HL-60/S4 (cell line): ENCODE measurements around the gene GLRB.
"Not testable (repeated sequence)": the region's sequence is repeated elsewhere in the genome, so short reads cannot be mapped to it uniquely, and the experiment has no call there.

ENCODE experiments used
- in situ Hi-C: fragments of 300-500 bp; cut with MboI; formaldehyde crosslinking; loops from 2 replicates; pipeline ENCODE4 v1.14.3; 2022; ENCODE audit warnings: low sequenced_read_pairs

The GLRB gene

DNA sequence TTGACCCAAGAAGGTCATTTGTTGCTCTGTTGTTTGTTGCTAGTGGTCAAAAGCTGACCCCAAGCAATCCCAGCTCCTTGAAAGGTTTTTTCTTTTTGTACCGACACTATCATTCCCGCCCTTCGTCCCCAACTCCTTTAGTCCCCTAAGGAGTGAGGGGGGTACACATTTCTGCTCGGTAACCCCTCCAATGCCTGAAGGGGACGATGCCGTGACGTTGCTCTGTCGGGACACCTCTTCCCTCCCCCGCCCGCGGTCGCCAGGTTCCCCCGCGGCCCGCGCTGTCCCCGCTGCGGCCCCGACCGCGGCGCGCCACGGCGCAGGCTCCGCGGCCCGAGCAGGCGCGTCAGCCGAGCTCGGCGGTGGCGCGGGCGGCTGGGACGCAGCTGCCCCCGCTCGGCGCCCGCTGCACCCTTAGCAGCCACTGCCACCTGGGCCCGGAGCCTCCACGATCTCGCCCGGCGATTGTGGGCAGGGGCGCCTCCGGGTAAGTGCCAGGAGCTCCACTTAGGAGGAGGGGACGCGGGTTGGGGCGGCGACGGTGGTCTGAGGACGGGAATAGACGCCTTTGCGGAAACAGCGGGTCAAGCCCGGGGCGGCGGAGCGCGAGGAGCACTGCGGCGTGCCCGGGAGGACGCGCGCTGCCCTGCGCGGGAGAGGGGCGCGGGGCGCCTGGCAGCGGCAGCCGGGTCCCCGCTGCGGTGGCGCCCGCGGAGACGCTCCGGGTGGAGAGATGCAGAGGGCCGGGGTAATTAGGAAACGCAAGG is at the start of gene GLRB:
TSS of gene GLRB (plus strand) at position 340 of the 767 bp plus-strand sequence. CDS start 1,875 bp downstream, outside the sequence.
- in situ Hi-C loops: no loop called here

DNA sequence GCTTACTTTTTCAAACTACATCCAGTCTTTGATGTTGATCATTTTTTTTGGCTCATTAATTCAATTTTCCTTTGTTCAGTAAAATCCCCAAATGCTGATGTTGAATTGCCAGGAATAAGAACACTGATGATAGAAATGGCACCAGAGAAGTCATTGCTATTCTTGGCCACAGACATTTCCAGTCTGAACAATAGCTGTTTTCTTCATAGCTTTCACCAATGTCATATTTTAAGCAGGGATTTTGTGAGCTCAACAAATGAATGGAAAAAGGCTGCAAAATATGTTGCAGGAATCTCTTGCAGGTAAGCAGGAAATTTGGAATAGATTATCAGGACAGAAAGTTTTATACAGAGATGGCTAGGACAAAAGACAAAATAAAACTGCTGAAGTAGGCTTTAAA is 40.5 kb upstream of the GLRB start:
- in situ Hi-C loops: no loop called here

DNA sequence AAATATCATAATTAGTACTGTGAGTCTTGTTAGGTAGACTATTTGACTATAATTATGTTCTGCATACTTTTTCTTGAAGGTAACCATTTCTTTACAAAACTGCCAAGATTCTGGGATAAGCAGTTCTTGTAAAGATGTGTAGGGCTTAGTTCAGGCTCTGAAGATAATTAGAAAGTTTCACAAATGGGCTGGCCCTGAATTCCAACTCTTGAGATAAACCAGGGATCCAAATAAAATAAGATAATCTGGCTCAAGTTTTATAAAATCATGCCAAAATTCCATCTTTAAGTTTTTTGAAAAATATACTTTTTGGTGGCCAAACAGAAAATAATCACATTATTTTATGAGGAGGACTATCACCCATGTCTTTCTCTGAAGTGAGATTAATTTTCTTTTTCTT is 35.5 kb upstream of the GLRB start:
- in situ Hi-C loops: no loop called here

DNA sequence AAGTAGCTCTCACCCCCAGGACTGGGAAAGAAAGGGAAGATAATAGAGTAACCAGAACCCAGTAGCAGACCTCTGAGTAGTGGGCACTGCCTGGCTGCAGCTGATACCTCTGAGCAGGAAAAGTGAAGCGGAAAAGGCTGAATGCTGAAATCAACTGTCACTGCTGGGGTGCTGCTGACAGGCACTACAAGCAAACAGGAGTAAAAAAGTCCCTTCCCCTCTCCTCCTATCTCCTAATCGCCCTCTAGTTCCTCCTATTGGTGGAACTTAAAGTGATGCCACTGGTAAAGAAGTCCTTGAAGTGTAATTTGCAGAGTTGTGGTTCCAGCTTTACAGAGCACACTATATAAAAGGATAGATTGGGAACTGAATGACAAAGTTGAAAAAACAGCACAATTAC is 32.8 kb upstream of the GLRB start:
- in situ Hi-C loops: no loop called here

DNA sequence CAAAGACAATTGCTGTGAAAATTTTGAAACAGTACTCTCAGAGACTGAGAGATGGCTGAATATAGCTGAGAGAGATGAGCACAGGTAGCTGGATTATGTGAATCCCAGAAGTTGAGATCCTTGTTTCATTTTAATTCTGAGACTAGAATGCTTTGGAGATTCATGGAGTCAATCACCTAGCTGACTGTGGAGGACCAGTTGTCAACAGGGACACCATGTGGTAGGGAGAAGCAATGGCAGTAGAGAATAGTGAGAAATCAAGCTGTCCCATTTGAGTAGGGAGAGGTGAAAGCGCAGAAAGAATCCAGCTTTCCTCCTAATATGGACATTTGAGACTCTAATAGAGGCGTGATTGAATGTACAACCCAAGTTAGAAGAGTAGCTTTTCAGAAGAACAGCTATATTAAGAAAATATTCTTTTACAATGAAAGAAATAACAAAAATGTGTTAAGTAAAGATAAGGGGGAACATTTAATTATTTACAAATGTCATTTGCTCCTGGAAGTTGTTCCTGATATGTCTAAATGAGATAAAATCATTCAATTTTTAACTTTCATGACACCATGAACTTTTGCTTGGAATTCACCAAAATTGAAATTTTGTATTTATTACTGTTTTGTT is 30.3 kb upstream of the GLRB start:
- in situ Hi-C loops: no loop called here

DNA sequence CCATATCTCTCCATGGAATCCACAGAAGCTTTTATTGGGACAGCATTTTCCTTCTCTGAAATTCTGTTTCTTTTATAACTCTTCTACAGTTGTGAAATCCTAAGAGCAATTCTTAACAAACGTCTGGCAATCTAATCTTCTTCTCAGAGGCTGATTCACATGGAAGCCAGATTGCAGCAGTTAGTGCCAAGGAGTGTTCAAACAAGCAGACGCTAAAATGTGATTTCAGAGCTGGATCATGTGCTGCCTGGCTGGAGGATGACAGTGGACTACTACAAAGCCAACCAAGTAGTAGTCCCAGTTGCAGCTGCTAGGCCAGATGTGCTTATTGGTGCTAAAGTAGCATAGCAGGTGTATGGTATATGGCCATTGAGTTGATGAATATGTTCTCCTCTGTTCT is 27.7 kb upstream of the GLRB start:
- in situ Hi-C loops: no loop called here

DNA sequence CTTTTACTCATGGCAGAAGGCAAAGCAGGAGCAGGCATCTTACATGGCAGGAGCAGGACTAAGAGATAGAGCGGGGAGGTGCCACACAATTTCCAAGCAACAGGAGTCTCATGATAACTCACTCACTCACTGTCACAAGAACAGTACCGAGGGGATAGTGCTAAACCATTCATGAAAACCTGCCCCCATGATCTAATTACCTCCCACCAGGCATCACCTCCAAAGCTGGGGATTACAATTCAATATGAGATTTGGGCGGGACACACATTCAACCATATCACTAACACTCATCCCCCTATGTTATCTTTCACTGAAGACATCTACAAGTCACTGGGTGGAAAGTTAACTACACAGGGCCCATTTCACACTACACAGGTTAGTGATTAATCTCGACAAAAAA is 25.4 kb upstream of the GLRB start:
- in situ Hi-C loops: no loop called here

DNA sequence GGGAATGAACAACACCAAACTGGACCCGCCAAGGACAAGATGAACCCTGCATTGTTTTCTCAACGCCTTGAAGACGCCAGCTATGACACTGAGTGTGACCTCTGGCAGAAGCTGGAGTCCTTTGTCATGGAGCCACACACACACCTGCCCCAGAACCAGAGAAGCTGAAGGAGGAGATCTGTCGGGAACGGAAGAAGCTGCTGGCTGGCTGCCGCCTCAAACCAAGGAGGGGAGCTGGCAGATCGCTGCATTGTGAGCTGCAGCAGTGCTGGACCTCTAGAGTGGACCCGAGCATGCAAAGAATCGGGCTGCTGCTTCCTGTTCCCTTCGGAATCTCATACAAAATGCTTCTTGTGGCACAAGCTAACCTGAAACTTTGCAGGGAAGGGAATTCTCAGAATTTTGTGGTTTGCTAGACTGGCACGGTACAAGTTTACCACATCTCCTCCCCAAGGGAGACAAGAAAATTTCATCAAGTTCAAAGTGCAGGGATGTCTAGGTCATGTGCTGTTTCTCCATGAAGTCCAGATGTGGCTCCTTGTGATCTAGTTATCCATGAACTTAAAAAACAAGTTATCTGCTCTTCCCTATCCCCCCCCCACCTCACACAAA is 23.4 kb upstream of the GLRB start:
- in situ Hi-C loops: no loop called here

DNA sequence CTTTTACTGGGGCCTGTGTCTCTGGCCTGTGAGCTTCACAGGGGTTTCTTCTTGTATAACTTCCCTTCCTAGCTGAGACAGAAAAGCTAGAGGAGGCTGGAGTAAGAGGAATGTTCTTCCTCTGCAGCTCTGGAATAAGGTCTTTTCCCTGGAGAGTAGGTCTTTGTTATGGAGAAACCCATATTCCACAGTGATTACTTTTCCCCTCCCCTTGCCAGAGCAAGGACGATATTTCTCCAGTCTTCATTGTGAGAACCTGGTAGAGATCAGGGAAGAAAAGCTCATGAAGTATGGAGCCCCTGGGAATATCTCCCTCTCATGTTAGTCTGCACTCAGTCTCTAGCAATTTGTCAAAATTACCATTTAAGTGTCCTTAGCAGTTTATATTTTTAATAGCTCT is 18.7 kb upstream of the GLRB start:
- in situ Hi-C loops: no loop called here

DNA sequence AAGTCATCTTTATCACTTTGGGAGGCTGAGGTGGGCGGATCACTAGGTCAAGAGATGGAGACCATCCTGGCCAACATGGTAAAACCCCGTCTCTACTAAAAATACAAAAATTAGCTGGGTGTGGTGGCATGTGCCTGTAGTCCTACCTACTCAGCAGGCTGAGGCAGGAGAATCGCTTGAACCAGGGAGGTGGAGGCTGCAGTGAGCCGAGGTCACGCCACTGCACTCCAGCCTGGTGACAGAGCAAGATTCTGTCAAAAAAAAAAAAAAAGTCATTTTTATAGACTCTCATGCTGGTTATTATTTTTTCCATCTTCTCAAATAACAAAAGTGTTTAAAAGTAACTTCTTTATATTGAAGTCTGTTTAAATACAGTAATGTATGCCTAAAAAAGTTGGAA is 17.1 kb upstream of the GLRB start:
- in situ Hi-C loops: not testable (repeated sequence)

DNA sequence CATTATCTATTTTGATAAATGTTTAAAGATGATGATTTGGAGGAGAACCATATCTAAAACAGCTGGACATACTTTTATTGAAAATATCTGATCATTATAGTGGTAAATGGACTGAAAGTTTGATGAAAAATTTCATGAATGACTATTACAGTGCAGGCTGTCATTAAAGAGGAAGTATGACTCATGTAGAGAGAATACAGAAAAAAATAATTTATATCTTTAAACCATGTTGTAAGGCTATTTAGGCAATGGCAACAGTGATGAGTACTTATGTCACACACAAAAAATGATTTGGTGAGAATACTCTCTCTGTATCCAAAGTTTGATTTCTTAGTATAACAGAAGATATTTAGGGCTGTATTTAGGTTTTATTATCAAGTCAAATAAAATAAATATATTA is 3.9 kb upstream of the GLRB start:
- in situ Hi-C loops: no loop called here

DNA sequence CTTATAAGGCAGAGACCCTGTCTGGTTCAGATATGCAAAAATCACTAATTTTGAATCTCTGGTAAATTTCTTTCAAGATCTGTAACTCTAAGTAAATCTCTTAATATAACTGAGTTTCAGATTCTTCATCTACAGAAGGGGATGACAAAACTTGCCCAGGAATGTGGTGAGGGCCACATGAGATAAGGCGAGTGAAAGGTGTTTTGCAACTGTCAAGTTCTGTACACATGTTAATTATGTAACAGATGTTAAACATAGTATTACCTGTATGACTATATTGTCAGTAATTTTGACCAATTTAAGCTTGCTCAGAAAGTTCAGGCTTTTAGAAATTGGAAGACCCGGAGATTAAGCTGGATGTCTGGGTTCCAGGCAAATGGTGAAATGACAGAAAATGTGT is 549 bp upstream of the GLRB start:
- in situ Hi-C loops: no loop called here

DNA sequence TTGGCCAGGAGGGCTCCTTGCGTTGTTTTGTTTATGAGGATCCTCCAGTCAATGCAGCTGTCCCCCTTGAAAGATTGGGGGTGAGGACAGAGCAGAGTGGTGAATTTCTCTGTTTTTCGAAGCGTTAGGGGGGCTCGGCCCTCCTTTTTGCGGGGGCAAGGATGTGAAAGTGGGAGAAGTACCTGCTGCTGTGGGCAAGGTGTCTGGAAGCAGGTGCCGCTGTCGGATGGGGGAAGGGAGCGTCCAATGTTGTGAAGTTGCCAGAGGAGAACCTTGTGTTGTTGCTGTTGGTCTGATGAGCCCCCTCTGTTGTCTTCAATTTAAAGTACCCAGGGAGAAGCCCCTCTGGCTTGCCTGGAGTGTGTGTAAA is 613 bp downstream of the GLRB start:
- in situ Hi-C loops: no loop called here

DNA sequence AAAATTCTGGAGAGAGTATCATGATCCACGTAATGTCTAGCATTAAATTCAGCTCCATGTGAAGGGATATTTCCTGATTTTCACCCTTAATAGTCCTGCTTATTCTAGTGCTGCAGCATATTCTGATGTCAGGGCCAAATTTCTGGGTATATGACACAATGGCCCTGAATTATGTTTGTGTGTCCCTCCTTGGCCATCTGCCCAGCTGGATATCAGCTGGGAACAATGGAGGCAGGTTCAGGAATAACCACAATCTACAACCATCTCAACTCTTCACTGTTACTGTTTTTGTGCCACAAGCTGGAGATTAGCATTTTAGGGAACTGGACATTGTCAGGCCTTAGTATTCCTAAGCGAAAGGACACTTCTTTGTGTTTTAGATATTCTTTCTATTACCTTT is 3.5 kb downstream of the GLRB start:
- in situ Hi-C loops: no loop called here

DNA sequence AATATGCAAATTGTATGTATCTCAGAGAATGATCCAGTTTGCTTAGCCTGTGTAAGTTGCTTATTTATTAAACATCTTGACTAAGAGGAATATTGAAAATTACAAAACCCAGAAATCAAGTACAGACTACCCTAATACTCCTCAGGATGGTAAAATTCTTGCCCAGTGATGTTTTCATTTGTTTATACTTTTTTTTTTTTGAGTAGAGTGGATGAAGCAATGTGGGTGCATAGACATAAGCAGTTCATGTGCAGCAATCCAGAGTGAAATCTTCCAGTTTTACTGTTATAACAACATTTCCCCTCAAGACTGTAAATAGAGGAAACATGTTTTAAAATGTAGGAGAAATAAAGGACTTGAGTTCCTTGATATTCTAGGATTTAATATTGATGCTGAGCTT is 4.7 kb downstream of the GLRB start:
- in situ Hi-C loops: no loop called here

DNA sequence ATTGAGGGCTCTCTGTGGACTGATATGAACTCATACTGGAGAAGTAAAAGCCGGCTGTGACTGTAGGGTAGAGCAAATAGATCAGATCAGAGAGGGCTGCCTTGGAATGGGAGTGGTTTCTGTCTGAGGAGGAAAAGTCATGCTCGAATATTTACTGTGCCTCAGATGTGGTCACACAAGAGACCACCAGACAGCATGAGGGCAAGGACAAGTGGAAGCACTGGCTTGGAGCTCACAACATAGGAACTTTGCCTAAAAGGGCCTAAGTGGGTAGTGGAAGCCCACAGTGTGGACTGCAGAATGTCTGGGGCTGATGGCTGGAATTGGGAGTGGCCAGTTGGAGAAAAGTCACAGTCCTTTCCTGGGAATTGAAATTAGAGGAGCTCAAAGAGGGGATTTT is 19.8 kb downstream of the GLRB start:
- in situ Hi-C loops: no loop called here

DNA sequence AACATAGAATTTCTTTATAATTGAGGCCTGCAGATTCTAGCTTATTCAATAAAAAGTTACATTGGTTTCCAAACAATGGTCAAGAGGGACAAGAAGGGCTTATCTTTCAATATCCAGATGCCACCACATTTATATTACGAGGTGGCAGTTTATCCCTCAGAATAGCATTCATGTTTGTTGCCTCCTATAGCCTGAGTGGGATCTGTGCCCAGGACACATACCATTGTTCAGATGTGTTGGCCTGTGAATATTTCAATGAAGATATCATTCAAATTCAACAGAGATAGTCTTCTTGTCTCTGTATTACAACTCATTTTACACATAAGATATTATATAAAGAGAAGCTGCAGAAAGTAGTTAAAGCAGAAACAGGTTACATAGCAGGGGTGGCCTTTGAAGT is 20.5 kb downstream of the GLRB start:
- in situ Hi-C loops: no loop called here

DNA sequence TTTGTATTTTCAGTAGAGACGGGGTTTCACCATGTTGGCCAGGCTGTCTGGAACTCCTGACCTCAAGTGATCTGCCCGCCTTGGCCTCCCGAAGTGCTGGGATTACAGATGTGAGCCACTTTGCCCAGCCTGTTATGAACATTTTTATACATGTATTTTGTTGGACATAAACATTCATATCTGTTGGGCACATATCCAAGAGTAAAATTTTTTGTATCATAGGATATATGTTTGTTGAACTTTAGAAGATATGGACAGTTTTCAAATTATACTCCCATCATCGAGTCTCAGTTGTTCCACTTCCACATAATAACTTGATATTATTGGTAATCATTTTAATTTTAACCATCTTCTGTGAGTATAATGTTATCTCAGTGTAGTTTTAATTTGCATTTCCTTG is 23.6 kb downstream of the GLRB start:
- in situ Hi-C loops: no loop called here

DNA sequence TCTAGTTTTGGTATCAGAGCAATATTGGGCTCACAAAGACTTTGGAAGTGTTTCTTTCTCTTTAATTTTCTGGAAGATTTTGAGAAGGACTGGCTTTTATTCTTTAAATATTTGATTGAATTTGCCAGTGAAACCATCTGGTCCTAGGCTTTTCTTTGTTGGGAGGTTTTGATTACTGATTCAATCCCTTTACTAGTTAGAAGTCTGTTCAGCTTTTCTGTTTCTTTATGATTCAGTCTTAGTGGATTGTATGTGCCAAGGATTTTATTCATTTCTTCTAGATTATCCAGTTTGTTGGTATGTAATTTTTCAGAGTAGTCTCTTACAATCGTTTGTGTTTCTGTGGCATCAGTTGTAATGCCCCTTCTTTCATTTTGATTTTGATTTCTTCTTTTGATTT is 28.6 kb downstream of the GLRB start:
- in situ Hi-C loops: no loop called here

DNA sequence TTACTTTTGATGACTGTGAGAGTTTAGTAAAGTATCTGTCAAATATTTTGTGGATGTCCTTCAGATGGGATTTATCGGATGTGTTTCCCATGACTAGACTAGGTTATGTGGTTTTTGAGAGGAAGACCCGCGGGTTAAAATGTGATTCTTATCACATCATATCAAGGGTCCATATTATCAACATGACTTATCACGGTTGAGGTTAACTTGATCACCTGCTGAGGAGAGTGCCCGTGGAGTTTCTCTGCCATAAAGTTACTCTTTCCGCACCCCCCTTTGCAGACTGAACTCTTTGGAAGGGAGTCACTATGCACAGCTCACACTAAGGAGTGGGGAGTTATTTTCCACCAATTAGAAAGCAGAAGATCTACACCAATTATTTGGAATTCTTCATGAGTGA is 38.7 kb downstream of the GLRB start:
- in situ Hi-C loops: no loop called here

DNA sequence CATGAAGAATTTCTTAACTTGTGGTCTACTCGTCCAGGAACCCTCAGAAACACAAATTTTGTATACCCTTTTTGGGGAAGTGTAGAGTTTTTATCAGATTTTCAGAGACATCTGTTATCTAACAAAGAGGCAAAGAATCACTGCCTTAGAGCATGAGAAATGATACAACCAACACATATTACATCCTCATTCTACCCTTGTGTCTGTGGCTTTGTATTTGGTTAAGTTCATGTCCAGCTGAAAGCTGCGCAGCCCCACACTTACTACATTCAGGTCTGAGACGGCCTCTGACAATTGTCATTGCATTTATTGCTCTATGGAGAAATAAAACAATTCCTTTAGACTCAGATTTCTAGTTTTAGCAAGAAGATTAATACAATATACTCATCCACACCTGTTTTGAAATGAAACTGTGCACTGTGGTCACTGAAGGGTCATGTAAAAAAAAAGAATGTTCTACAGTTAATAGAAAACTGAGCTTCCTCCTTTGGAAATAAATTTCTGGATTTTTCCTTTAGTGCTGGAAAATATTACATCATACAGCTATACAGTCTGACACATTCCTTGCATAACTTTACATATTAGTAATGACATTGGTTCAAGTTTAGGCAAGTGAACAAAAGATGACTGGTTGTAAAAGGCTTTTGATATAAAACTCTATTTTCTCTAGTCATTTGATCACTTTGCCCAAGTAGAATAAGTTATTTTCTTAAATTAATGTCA is 39.8 kb downstream of the GLRB start:
- in situ Hi-C loops: no loop called here

DNA sequence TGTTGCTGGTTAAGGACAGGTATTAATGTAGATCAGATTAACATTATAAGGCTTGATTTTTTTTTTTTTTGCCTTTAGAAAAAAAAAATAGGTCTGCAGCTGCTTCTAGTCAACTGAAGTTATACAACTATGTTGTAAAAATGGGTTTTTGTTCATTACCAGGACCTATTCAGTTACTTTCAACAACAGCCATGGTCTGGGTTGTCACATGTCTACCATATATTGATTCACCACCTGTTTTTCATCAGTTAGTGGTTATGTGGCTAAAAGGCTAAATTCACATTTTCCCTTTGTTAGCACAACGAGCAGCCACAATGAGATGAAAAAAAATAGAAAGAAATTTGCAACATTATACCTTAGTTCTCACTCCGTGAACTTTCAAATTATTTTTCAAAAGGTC is 45.5 kb downstream of the GLRB start:
- in situ Hi-C loops: no loop called here
